NCI-H2081 treated with DMSO at 0.1 percent for 48 hours (cell line): Measurements from ENCODE around the gene NUP210L.
"Not testable (repeated sequence)": the region's sequence is repeated elsewhere in the genome, so short reads cannot be mapped to it uniquely, and the experiment has no call there.

ENCODE experiments used
- DNase-seq: peaks from one replicate; lab custom pipeline; 2025; lab: John Stamatoyannopoulos, UW

Gene NUP210L

GRCh38 chr1:153991806-153992205 is 163.1 kb downstream of the NUP210L start:
- no peak for DNase-seq

GRCh38 chr1:153991151-153991630 is 163.7 kb downstream of the NUP210L start:
- DNase-seq, result no peak

- DNase-seq, result peak; percentile 99
These were observed 164.3 kb downstream of the NUP210L start, which contains the start of gene RPS27 for GRCh38 chr1:153990468-153991150. RPS27 (plus strand) TSS chr1:153990762; CDS start chr1:153990797, 35 bp downstream.

GRCh38 chr1:153987621-153988020 is 167.3 kb downstream of the NUP210L start:
- no peak for DNase-seq

- no peak for DNase-seq
These were observed 168.7 kb downstream of the NUP210L start, which contains the start of gene RAB13 for GRCh38 chr1:153985941-153986761. RAB13 (minus strand) TSS chr1:153986339; CDS start chr1:153986236, 103 bp downstream.

- DNase-seq, result no peak
These were observed 169.4 kb downstream of the NUP210L start for GRCh38 chr1:153985341-153985912.

GRCh38 chr1:153984123-153984894 is 170.6 kb downstream of the NUP210L start:
- DNase-seq, result no peak

GRCh38 chr1:153981735-153982134 is 173.1 kb downstream of the NUP210L start:
- DNase-seq, result not testable (repeated sequence)

GRCh38 chr1:153979091-153979490 is 175.8 kb downstream of the NUP210L start:
- DNase-seq, result not testable (repeated sequence)

- DNase-seq, result no peak
These were observed 176.5 kb downstream of the NUP210L start for GRCh38 chr1:153978274-153978909.

- DNase-seq, result peak; percentile 70
These were observed 177.3 kb downstream of the NUP210L start, which contains the start of gene JTB for GRCh38 chr1:153977250-153978240. JTB (minus strand) TSS chr1:153977674; CDS start chr1:153977252, 422 bp downstream.

GRCh38 chr1:153976819-153977249 is 178.0 kb downstream of the NUP210L start:
- no peak for DNase-seq

GRCh38 chr1:153973525-153973924 is 181.3 kb downstream of the NUP210L start:
- no peak for DNase-seq

GRCh38 chr1:153973071-153973470 is 181.8 kb downstream of the NUP210L start:
- DNase-seq, result no peak

GRCh38 chr1:153970346-153970745 is 184.5 kb downstream of the NUP210L start:
- DNase-seq, result no peak

GRCh38 chr1:153968972-153969371 is 185.9 kb downstream of the NUP210L start:
- DNase-seq, result no peak

GRCh38 chr1:153968408-153968807 is 186.5 kb downstream of the NUP210L start:
- DNase-seq, result no peak

GRCh38 chr1:153968000-153968363 is 186.9 kb downstream of the NUP210L start:
- DNase-seq, result no peak

GRCh38 chr1:153967107-153967999 is 187.5 kb downstream of the NUP210L start, which contains the start of gene CREB3L4:
CREB3L4 (plus strand) TSS chr1:153967902; CDS start chr1:153968526, 624 bp downstream.
- DNase-seq, result peak; percentile 98
